Smooth muscle cell (in vitro differentiated cells): ENCODE data around the gene NOVA2. TPM values are rescaled to one million over a fixed set of nuclear protein-coding genes. Genes with fewer than 3 reads are reported as not detected.

Experiments used
- DNase-seq: peaks from one replicate; lab custom pipeline; 2025; ENCODE audit not compliant: unreplicated experiment; lab: John Stamatoyannopoulos, UW
- H2AFZ ChIP-seq: fragments of 200-600 bp; sonication (generic); 2 replicates; pipeline ENCODE4 v1.6.0; 2016; ENCODE audit warnings: antibody characterized with exemption, low read depth, mild to moderate bottlenecking
- H3F3A ChIP-seq: fragments of 200-600 bp; sonication (generic); 2 replicates; pipeline ENCODE4 v1.6.0; 2017; ENCODE audit warnings: antibody characterized with exemption, low read depth
- H3K27ac ChIP-seq: fragments of 200-600 bp; sonication (generic); 2 replicates; pipeline ENCODE4 v1.5.1; 2016; ENCODE audit warnings: low read depth, mild to moderate bottlenecking
- H3K27me3 ChIP-seq: fragments of 200-600 bp; sonication (generic); 2 replicates; pipeline ENCODE4 v1.6.1; 2016; ENCODE audit warnings: low read depth, mild to moderate bottlenecking
- H3K36me3 ChIP-seq: fragments of 200-600 bp; sonication (generic); 2 replicates; pipeline ENCODE4 v1.5.1; 2016; ENCODE audit warnings: low read depth
- H3K4me1 ChIP-seq: fragments of 200-600 bp; sonication (generic); 2 replicates; pipeline ENCODE4 v1.5.1; 2016; ENCODE audit warnings: low read depth
- H3K4me2 ChIP-seq: fragments of 200-600 bp; sonication (generic); 2 replicates; pipeline ENCODE4 v1.6.0; 2016; ENCODE audit warnings: mild to moderate bottlenecking
- H3K4me3 ChIP-seq: fragments of 200-600 bp; sonication (generic); 2 replicates; pipeline ENCODE4 v1.5.1; 2016; ENCODE audit warnings: mild to moderate bottlenecking
- H3K79me2 ChIP-seq: fragments of 200-600 bp; sonication (generic); 2 replicates; pipeline ENCODE4 v1.6.0; 2016; ENCODE audit warnings: low read depth, mild to moderate bottlenecking
- H3K9ac ChIP-seq: fragments of 200-600 bp; sonication (generic); 2 replicates; pipeline ENCODE4 v1.6.0; 2016; ENCODE audit warnings: low read depth
- H3K9me3 ChIP-seq: fragments of 200-600 bp; sonication (generic); replicated peaks from 2 replicates; pipeline ENCODE4 v1.5.1; 2016; ENCODE audit warnings: low read depth
- H4K20me1 ChIP-seq: fragments of 200-600 bp; sonication (generic); 2 replicates; pipeline ENCODE4 v1.6.0; 2016; ENCODE audit warnings: low read depth
- CTCF ChIP-seq: fragments of 200-600 bp; sonication (generic); IDR thresholded peaks from 2 replicates; pipeline ENCODE4 v1.5.1; 2017; ENCODE audit warnings: borderline replicate concordance, mild to moderate bottlenecking, antibody characterized with exemption; ENCODE audit not compliant: insufficient read depth, poor library complexity, severe bottlenecking
- WGBS: methylation state at CpG from one replicate; pipeline ENCODE4 v1.1.7; 2016; ENCODE audit warnings: low lambda C conversion rate; 5-methylcytosine and 5-hydroxymethylcytosine counted together
- polyA plus RNA-seq: library from polyadenylated mRNA; unstranded; fragments of >200 nt; fragmentation: Nextera tagmentation; extraction: Ambion mirVana; gene quantifications from 2 replicates; pipeline ENCODE4 v1.2.1, GENCODE V29; 2016
- total RNA-seq: library from RNA; depleted of rRNA; stranded (reverse); fragments of >200 nt; gene quantifications from 2 replicates; pipeline ENCODE4 v1.2.3, GENCODE V29; 2014

The NOVA2 gene
- total and polyA plus RNA-seq, 2 experiments from 2014 or later: 0.04 to 0.24 TPM

GRCh38 chr19:45960595-45961235, 12.9 kb downstream of the NOVA2 start:
- no peak for DNase-seq
- no peak overlapping the region for H3K4me3 ChIP-seq
- H3K4me2 ChIP-seq: no peak overlapping the region
- no peaks in the 10 kb centered on the region for H3K9me3 ChIP-seq
- no peak overlapping the region for H3K9ac ChIP-seq
- H3F3A ChIP-seq: no peaks in the 10 kb centered on the region
- no peak overlapping the region for H3K27ac ChIP-seq
- no peaks in the 10 kb centered on the region for H3K79me2 ChIP-seq
- no peak for TF ChIP-seq CTCF
- WGBS: 36% methylated on average over 17 of the region's 19 CpGs
- H2AFZ ChIP-seq: no peak overlapping the region
- peaks cover 21% of the 10 kb centered on the region for H3K27me3 ChIP-seq
- no peaks in the 10 kb centered on the region for H3K36me3 ChIP-seq
- H3K4me1 ChIP-seq: no peaks in the 10 kb centered on the region
- no peaks in the 10 kb centered on the region for H4K20me1 ChIP-seq

GRCh38 chr19:45959517-45960025, 14.1 kb downstream of the NOVA2 start:
- H3K79me2 ChIP-seq: no peaks in the 10 kb centered on the region
- H4K20me1 ChIP-seq: no peaks in the 10 kb centered on the region
- no peaks in the 10 kb centered on the region for H3K36me3 ChIP-seq
- no peaks in the 10 kb centered on the region for H3K9me3 ChIP-seq
- no peaks in the 10 kb centered on the region for H3F3A ChIP-seq
- DNase-seq: no peak
- no peak overlapping the region for H3K4me2 ChIP-seq
- no peak overlapping the region for H3K4me3 ChIP-seq
- H3K27me3 ChIP-seq: peaks cover 21% of the 10 kb centered on the region
- no peaks in the 10 kb centered on the region for H3K4me1 ChIP-seq
- no peak overlapping the region for H3K27ac ChIP-seq
- no peak overlapping the region for H3K9ac ChIP-seq
- no peak overlapping the region for H2AFZ ChIP-seq
- WGBS: 75% methylated on average over 8 of the region's 8 CpGs
- TF ChIP-seq CTCF: no peak

- no peak overlapping the region for H3K9ac ChIP-seq
- DNase-seq: no peak
- H3K4me2 ChIP-seq: no peak overlapping the region
- no peaks in the 10 kb centered on the region for H3K4me1 ChIP-seq
- no peak for TF ChIP-seq CTCF
- no peaks in the 10 kb centered on the region for H3K9me3 ChIP-seq
- H3K27me3 ChIP-seq: peaks cover 21% of the 10 kb centered on the region
- H3F3A ChIP-seq: no peaks in the 10 kb centered on the region
- H2AFZ ChIP-seq: no peak overlapping the region
- no peak overlapping the region for H3K27ac ChIP-seq
- no peaks in the 10 kb centered on the region for H3K36me3 ChIP-seq
- H4K20me1 ChIP-seq: no peaks in the 10 kb centered on the region
- 70% methylated on average over 12 of the region's 12 CpGs for WGBS
- no peak overlapping the region for H3K4me3 ChIP-seq
- H3K79me2 ChIP-seq: no peaks in the 10 kb centered on the region
Measured at GRCh38 chr19:45958769-45959516, 14.7 kb downstream of the NOVA2 start.
